HuH-7.5 (cell line): ENCODE data around the gene SOWAHB.

Experiments
- DNase-seq: peaks from one replicate; pipeline ENCODE4 v3.0.0; 2011; ENCODE audit warnings: low spot score

SOWAHB gene

DNA sequence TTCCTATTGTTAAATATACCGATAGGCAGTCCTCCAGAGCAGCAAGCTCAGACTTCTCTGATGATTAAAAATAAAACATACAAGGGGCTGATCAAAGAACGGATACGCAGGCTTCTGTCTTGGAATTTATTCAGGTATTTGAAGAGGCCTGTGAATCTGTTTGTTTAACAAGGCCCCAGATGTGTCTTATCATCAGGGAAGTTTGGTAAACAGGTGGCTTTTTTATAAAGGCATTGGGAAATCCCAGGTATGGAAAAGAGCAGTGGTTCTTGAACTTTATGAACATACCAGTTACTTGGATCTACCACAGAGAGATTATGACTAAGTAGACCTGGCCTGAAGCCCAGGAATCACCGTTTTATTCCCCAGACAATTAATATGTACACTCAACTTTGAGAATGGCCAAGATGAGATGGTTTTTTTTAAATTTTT, 47.9 kb downstream of the SOWAHB start:
- DNase-seq = no peak
